ENCODE measurements around the gene GJB3. TPM values are rescaled to one million over a fixed set of nuclear protein-coding genes. Genes with fewer than 3 reads are reported as not detected.
"Not testable (repeated sequence)": the region's sequence is repeated elsewhere in the genome, so short reads cannot be mapped to it uniquely, and the experiment has no call there.

GJB3 gene
- total RNA-seq, 4 donors from 2014 or later = 0.22 to 0.63 TPM; not detected in 2

- H3K27ac ChIP-seq = no peak overlapping the region
- no peak for TF ChIP-seq POLR2A (IDR thresholded peaks at IDR 0.05)
- H3K4me1 ChIP-seq = no peaks in the 10 kb centered on the region
- H3K27me3 ChIP-seq = no peaks in the 10 kb centered on the region
- DNase-seq (ENCODE audit: low spot score in 2 of 2) = no peak
- H3K9me3 ChIP-seq = peaks cover 0 to 11% (median 3%) of the 10 kb centered on the region in 4 donors
- H3K4me3 ChIP-seq = no peak overlapping the region
- H3K36me3 ChIP-seq = no peaks in the 10 kb centered on the region
Measured at GRCh38 chr1:34816332-34816731, 35.3 kb downstream of the GJB3 start.

GRCh38 chr1:34816778-34817177 lies 35.8 kb downstream of the GJB3 start:
- H3K4me1 ChIP-seq = no peaks in the 10 kb centered on the region
- WGBS, 2 donors = 72 to 73% methylated on average over 3 of the region's 3 CpGs

GRCh38 chr1:34818862-34819261 lies 37.8 kb downstream of the GJB3 start:
- H3K9me3 ChIP-seq = peaks cover 0 to 16% (median 3%) of the 10 kb centered on the region in 4 donors
- not testable (repeated sequence) for H3K27me3 ChIP-seq; H3K27ac ChIP-seq; DNase-seq (ENCODE audit: low spot score in 2 of 2); H3K36me3 ChIP-seq; H3K4me3 ChIP-seq; H3K4me1 ChIP-seq
- WGBS, 2 donors = 97 to 98% methylated on average over 2 of the region's 2 CpGs

More at GRCh38 chr1:34816778-34817177, 35.8 kb downstream of the GJB3 start:
- DNase-seq (ENCODE audit: low spot score in 2 of 2) = no peak
- Histone ChIP-seq H3K36me3 (no peaks in the 10 kb centered on the region), H3K9me3 (peaks cover 0 to 11% (median 3%) of the 10 kb centered on the region in 4 donors), H3K27me3 (no peaks in the 10 kb centered on the region), H3K4me3 (no peak overlapping the region), H3K27ac (no peak overlapping the region)
- TF ChIP-seq POLR2A (IDR thresholded peaks at IDR 0.05) = no peak
- TF ChIP-seq CTCF (IDR thresholded peaks at IDR 0.05) = no peak
- no peak for TF ChIP-seq EP300 (IDR thresholded peaks at IDR 0.05)

- no peak for DNase-seq (ENCODE audit: low spot score in 2 of 2)
- Histone ChIP-seq H3K9me3 (peaks cover 0 to 22% (median 3%) of the 10 kb centered on the region in 4 donors), H3K27me3 (no peaks in the 10 kb centered on the region), H3K27ac (no peak overlapping the region), H3K36me3 (peaks cover 0 to 13% (median 0%) of the 10 kb centered on the region in 3 donors), H3K4me3 (no peak overlapping the region), H3K4me1 (peaks cover 0 to 10% (median 2%) of the 10 kb centered on the region in 4 donors)
- WGBS, 2 donors = 85 to 89% methylated on average over 3 of the region's 3 CpGs
- TF ChIP-seq CTCF (IDR thresholded peaks at IDR 0.05) (no peak), EP300 (IDR thresholded peaks at IDR 0.05) (no peak), POLR2A (IDR thresholded peaks at IDR 0.05) (no peak)
Measured at GRCh38 chr1:34822202-34822601, 41.2 kb downstream of the GJB3 start.

GRCh38 chr1:34824817-34825454 lies 43.9 kb downstream of the GJB3 start:
- no peak for TF ChIP-seq EP300 (IDR thresholded peaks at IDR 0.05)
- TF ChIP-seq POLR2A (IDR thresholded peaks at IDR 0.05) = no peak
- TF ChIP-seq CTCF (IDR thresholded peaks at IDR 0.05) = no peak
- Histone ChIP-seq H3K36me3 (peaks cover 0 to 13% (median 0%) of the 10 kb centered on the region in 3 donors), H3K9me3 (peaks cover 0 to 21% (median 3%) of the 10 kb centered on the region in 4 donors), H3K27me3 (no peaks in the 10 kb centered on the region), H3K4me1 (peaks cover 0 to 10% (median 2%) of the 10 kb centered on the region in 4 donors), H3K4me3 (no peak overlapping the region), H3K27ac (no peak overlapping the region)
- no peak for DNase-seq (ENCODE audit: low spot score in 2 of 2)
- 80 to 90% methylated on average over 3 of the region's 3 CpGs for WGBS, 2 donors

- Histone ChIP-seq H3K27me3 (no peaks in the 10 kb centered on the region), H3K9me3 (peaks cover 0 to 14% (median under 1%) of the 10 kb centered on the region in 4 donors), H3K4me1 (peaks cover 0 to 10% (median 2%) of the 10 kb centered on the region in 4 donors), H3K27ac (no peak overlapping the region), H3K36me3 (peaks cover 0 to 13% (median 0%) of the 10 kb centered on the region in 3 donors), H3K4me3 (no peak overlapping the region)
- WGBS, 2 donors = 43 to 55% methylated on average over 10 to 11 of the region's 11 CpGs
- DNase-seq (ENCODE audit: low spot score in 2 of 2) = no peak
- TF ChIP-seq CTCF (IDR thresholded peaks at IDR 0.05) (no peak), EP300 (IDR thresholded peaks at IDR 0.05) (no peak), POLR2A (IDR thresholded peaks at IDR 0.05) (no peak)
Measured at GRCh38 chr1:34825455-34826091, 44.6 kb downstream of the GJB3 start.
